Left ventricle myocardium inferior (tissue), 1 donor: ENCODE measurements around the gene RNF180. TPM values are rescaled to one million over a fixed set of nuclear protein-coding genes. Genes with fewer than 3 reads are reported as not detected.

Experiments
- DNase-seq: peaks from one replicate; pipeline ENCODE4 v3.0.0-alpha.2; 2020
- H3K27ac ChIP-seq: fragments of 200-600 bp; replicated peaks from 2 replicates; pipeline ENCODE4 v1.8.0; 2021
- H3K27me3 ChIP-seq: fragments of 200-600 bp; 2 replicates; pipeline ENCODE4 v1.8.0; 2021; ENCODE audit warnings: low read depth
- H3K36me3 ChIP-seq: fragments of 200-600 bp; 2 replicates; pipeline ENCODE4 v1.8.0; 2021
- H3K4me1 ChIP-seq: fragments of 200-600 bp; 2 replicates; pipeline ENCODE4 v1.8.0; 2021
- H3K4me3 ChIP-seq: fragments of 200-600 bp; 2 replicates; pipeline ENCODE4 v1.8.0; 2021; ENCODE audit warnings: mild to moderate bottlenecking, moderate library complexity
- H3K9me3 ChIP-seq: fragments of 200-600 bp; replicated peaks from 2 replicates; pipeline ENCODE4 v1.8.0; 2021
- intact Hi-C: fragments of 100-400 bp; cut with micrococcal nuclease; formaldehyde crosslinking; loops from one replicate; pipeline ENCODE4 v1.11.0; 2022
- total RNA-seq: library from RNA; stranded (reverse); fragmentation: NEBNext Ultra II Directional; extraction: Animal tissue kit (Norgen Biotek cat#: 25700); gene quantifications from one replicate; pipeline ENCODE4 v1.2.1, GENCODE V29; 2021
- TF ChIP-seq, protein P1 (sequence below): fragments of 200-600 bp; IDR thresholded peaks from 2 replicates; pipeline ENCODE4 v1.8.0; 2021; ENCODE audit warnings: antibody characterized with exemption, mild to moderate bottlenecking, borderline replicate concordance
- donor health status: DM: no; HTN: yes; CAD: no; lungs with severe emphysema.

The RNF180 gene
- total RNA-seq, 1 donor from 2014 or later = 12.9 TPM

GRCh38 chr5:64301566-64301965 is 135.9 kb downstream of the RNF180 start:
- TF ChIP-seq, protein P1, sequence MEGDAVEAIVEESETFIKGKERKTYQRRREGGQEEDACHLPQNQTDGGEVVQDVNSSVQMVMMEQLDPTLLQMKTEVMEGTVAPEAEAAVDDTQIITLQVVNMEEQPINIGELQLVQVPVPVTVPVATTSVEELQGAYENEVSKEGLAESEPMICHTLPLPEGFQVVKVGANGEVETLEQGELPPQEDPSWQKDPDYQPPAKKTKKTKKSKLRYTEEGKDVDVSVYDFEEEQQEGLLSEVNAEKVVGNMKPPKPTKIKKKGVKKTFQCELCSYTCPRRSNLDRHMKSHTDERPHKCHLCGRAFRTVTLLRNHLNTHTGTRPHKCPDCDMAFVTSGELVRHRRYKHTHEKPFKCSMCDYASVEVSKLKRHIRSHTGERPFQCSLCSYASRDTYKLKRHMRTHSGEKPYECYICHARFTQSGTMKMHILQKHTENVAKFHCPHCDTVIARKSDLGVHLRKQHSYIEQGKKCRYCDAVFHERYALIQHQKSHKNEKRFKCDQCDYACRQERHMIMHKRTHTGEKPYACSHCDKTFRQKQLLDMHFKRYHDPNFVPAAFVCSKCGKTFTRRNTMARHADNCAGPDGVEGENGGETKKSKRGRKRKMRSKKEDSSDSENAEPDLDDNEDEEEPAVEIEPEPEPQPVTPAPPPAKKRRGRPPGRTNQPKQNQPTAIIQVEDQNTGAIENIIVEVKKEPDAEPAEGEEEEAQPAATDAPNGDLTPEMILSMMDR = no peak
- H3K27ac ChIP-seq = no peak overlapping the region
- intact Hi-C loops = no loop called here

GRCh38 chr5:64308135-64308534 is 142.5 kb downstream of the RNF180 start:
- no peak for DNase-seq
- Histone ChIP-seq H3K27ac (no peak overlapping the region), H3K9me3 (no peaks in the 10 kb centered on the region), H3K36me3 (no peaks in the 10 kb centered on the region), H3K4me1 (peaks cover 12% of the 10 kb centered on the region), H3K27me3 (no peaks in the 10 kb centered on the region), H3K4me3 (no peak overlapping the region)
- intact Hi-C loops = no loop called here
- TF ChIP-seq, protein P1 = no peak

More at GRCh38 chr5:64301566-64301965, 135.9 kb downstream of the RNF180 start:
- Histone ChIP-seq H3K9me3 (no peaks in the 10 kb centered on the region), H3K27me3 (no peaks in the 10 kb centered on the region), H3K36me3 (no peaks in the 10 kb centered on the region), H3K4me3 (no peak overlapping the region), H3K4me1 (peaks cover 5% of the 10 kb centered on the region)
- DNase-seq = no peak

- intact Hi-C loops = no loop called here
- H3K27ac ChIP-seq = no peak overlapping the region
- no peak for DNase-seq
- no peaks in the 10 kb centered on the region for H3K27me3 ChIP-seq
- no peaks in the 10 kb centered on the region for H3K36me3 ChIP-seq
- TF ChIP-seq, protein P1 = no peak
- peaks cover 12% of the 10 kb centered on the region for H3K4me1 ChIP-seq
- no peaks in the 10 kb centered on the region for H3K9me3 ChIP-seq
- no peak overlapping the region for H3K4me3 ChIP-seq
Measured at GRCh38 chr5:64312491-64312890, 146.8 kb downstream of the RNF180 start.

DNA sequence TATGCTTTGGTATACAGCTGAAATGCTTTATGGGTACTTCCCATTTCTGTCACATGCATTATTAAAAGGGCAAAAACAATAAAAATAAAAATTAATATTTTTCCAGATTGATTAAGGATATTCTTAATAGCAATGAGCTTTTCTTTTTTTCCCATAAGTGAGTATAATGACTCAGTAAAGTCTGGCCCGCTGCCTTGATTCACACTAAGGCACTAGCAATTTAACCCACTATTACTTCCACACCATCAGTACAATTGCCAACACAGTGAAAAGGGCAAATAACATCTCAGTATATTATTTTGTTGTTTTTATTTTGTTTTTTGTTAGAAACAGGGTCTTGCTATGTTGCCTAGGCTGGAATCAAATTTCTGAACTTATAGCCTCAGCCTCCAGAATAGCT is 150.1 kb downstream of the RNF180 start:
- H3K4me1 ChIP-seq = no peaks in the 10 kb centered on the region
- DNase-seq = no peak
- H3K36me3 ChIP-seq = no peaks in the 10 kb centered on the region
- H3K27ac ChIP-seq = no peak overlapping the region
- H3K27me3 ChIP-seq = no peaks in the 10 kb centered on the region
- intact Hi-C loops = no loop called here
- no peaks in the 10 kb centered on the region for H3K9me3 ChIP-seq
- TF ChIP-seq, protein P1 = no peak
- H3K4me3 ChIP-seq = no peak overlapping the region

- H3K27ac ChIP-seq = no peak overlapping the region
- TF ChIP-seq, protein P1 = no peak
- intact Hi-C loops = no loop called here
Measured at GRCh38 chr5:64318175-64318574, 152.5 kb downstream of the RNF180 start.

DNA sequence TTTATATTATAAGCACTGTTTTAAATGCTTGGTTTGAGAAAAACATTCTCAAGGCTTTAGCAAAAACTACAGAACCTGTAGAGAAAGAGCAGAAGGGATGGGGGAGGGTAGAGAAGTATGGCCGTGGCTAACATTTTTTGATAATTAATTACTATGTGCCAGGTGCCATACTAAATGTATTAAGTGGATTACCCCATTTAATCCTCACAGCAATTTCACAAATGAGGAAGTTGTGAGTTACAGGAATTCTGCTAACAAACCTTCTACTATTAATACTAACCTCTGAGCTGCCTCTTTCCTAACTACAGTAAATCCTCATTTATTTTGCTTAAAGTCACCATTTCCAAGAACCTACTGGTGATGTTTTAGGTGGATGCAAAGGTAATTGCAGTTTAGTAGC is 157.9 kb downstream of the RNF180 start:
- Histone ChIP-seq H3K27ac (no peak overlapping the region), H3K36me3 (peaks cover 24% of the 10 kb centered on the region), H3K27me3 (no peaks in the 10 kb centered on the region), H3K4me1 (no peaks in the 10 kb centered on the region), H3K9me3 (peaks cover 22% of the 10 kb centered on the region), H3K4me3 (no peak overlapping the region)
- intact Hi-C loops = no loop called here
- TF ChIP-seq, protein P1 = no peak
- no peak for DNase-seq

More at GRCh38 chr5:64318175-64318574, 152.5 kb downstream of the RNF180 start:
- Histone ChIP-seq H3K4me1 (no peaks in the 10 kb centered on the region), H3K9me3 (no peaks in the 10 kb centered on the region), H3K27me3 (no peaks in the 10 kb centered on the region), H3K36me3 (no peaks in the 10 kb centered on the region), H3K4me3 (no peak overlapping the region)
- DNase-seq = no peak
